ENCODE results near the gene ADCYAP1R1. TPM values are rescaled to one million over a fixed set of nuclear protein-coding genes. Genes with fewer than 3 reads are reported as not detected.

Gene ADCYAP1R1
- total RNA-seq, result 1 to 10 TPM in 1 of 2 donors, under 1 TPM in 1; 0.86 to 3.1 TPM

- DNase-seq (ENCODE audit: low spot score), result no peak
- H3K4me1 ChIP-seq, result peaks cover 0 to 15% of the 10 kb centered on the region in 2 donors
- H3K4me3 ChIP-seq, result peak within 1 kb of the TSS; percentile 33 to 53
- no peaks in the 10 kb centered on the region for H3K36me3 ChIP-seq
- no peaks in the 10 kb centered on the region for H3K9me3 ChIP-seq
- TF ChIP-seq CTCF (IDR thresholded peaks at IDR 0.05), result no peak
- peaks cover 6 to 13% of the 10 kb centered on the region in 2 donors for H3K27me3 ChIP-seq
- H3K27ac ChIP-seq, result peak within 1 kb of the TSS; percentile 21 to 40
Measured at GRCh38 chr7:31051598-31052486, at the start of gene ADCYAP1R1. TSS of gene ADCYAP1R1 (plus strand) at chr7:31052308. CDS start at chr7:31063265, 10,957 bp downstream.

GRCh38 chr7:31003097-31003496, 49.0 kb upstream of the ADCYAP1R1 start:
- H3K4me3 ChIP-seq, result no peak overlapping the region
- H3K4me1 ChIP-seq, result no peaks in the 10 kb centered on the region
- DNase-seq (ENCODE audit: low spot score), result no peak

GRCh38 chr7:31003721-31004120, 48.4 kb upstream of the ADCYAP1R1 start:
- Histone ChIP-seq H3K27me3 (no peaks in the 10 kb centered on the region), H3K9me3 (peaks cover 0 to 5% of the 10 kb centered on the region in 2 donors), H3K4me1 (no peaks in the 10 kb centered on the region), H3K4me3 (no peak overlapping the region), H3K27ac (no peak overlapping the region), H3K36me3 (no peaks in the 10 kb centered on the region)
- no peak for DNase-seq (ENCODE audit: low spot score)
- TF ChIP-seq CTCF (IDR thresholded peaks at IDR 0.05), result no peak

More at GRCh38 chr7:31003097-31003496, 49.0 kb upstream of the ADCYAP1R1 start:
- no peak overlapping the region for H3K27ac ChIP-seq
- no peaks in the 10 kb centered on the region for H3K36me3 ChIP-seq
- H3K9me3 ChIP-seq, result peaks cover 0 to 5% of the 10 kb centered on the region in 2 donors
- H3K27me3 ChIP-seq, result no peaks in the 10 kb centered on the region
- no peak for TF ChIP-seq CTCF (IDR thresholded peaks at IDR 0.05)

GRCh38 chr7:31004393-31004792, 47.7 kb upstream of the ADCYAP1R1 start:
- H3K9me3 ChIP-seq, result peaks cover 0 to 5% of the 10 kb centered on the region in 2 donors

GRCh38 chr7:31006857-31007256, 45.3 kb upstream of the ADCYAP1R1 start:
- Histone ChIP-seq H3K4me3 (no peak overlapping the region), H3K4me1 (no peaks in the 10 kb centered on the region), H3K36me3 (no peaks in the 10 kb centered on the region), H3K9me3 (peaks cover 0 to 15% of the 10 kb centered on the region in 2 donors), H3K27ac (no peak overlapping the region), H3K27me3 (no peaks in the 10 kb centered on the region)
- no peak for TF ChIP-seq CTCF (IDR thresholded peaks at IDR 0.05)
- DNase-seq (ENCODE audit: low spot score), result no peak

More at GRCh38 chr7:31004393-31004792, 47.7 kb upstream of the ADCYAP1R1 start:
- TF ChIP-seq CTCF (IDR thresholded peaks at IDR 0.05), result no peak
- Histone ChIP-seq H3K4me3 (no peak overlapping the region), H3K27me3 (no peaks in the 10 kb centered on the region), H3K4me1 (no peaks in the 10 kb centered on the region), H3K36me3 (no peaks in the 10 kb centered on the region), H3K27ac (no peak overlapping the region)
- no peak for DNase-seq (ENCODE audit: low spot score)

Data from right atrium auricular region (tissue), 2 donors.